ENCODE results near the gene RASAL2.
"Not testable (repeated sequence)": the region's sequence is repeated elsewhere in the genome, so short reads cannot be mapped to it uniquely, and the experiment has no call there.

Gene RASAL2

GRCh38 chr1:178072326-178072725 lies 21.6 kb upstream of the RASAL2 start:
- DNase-seq: no peak

GRCh38 chr1:178075333-178075732 lies 18.6 kb upstream of the RASAL2 start:
- no peak for DNase-seq

- no peak for DNase-seq
Measured at GRCh38 chr1:178076607-178077006, 17.3 kb upstream of the RASAL2 start.

- DNase-seq: no peak
Measured at GRCh38 chr1:178077917-178078316, 16.0 kb upstream of the RASAL2 start.

GRCh38 chr1:178086294-178086693 lies 7.6 kb upstream of the RASAL2 start:
- DNase-seq: no peak

GRCh38 chr1:178086766-178087165 lies 7.1 kb upstream of the RASAL2 start:
- no peak for DNase-seq

GRCh38 chr1:178088651-178089050 lies 5.3 kb upstream of the RASAL2 start:
- no peak for DNase-seq

- DNase-seq: not testable (repeated sequence)
Measured at GRCh38 chr1:178091454-178091853, 2.5 kb upstream of the RASAL2 start.

- no peak for DNase-seq
Measured at GRCh38 chr1:178091986-178092745, 1.7 kb upstream of the RASAL2 start.

- no peak for DNase-seq
Measured at GRCh38 chr1:178092878-178093493, 918 bp upstream of the RASAL2 start.

GRCh38 chr1:178093494-178093950 lies 382 bp upstream of the RASAL2 start:
- peak; percentile 81 for DNase-seq

GRCh38 chr1:178094739-178095645 lies 1.1 kb downstream of the RASAL2 start:
- DNase-seq: no peak

GRCh38 chr1:178096421-178096820 lies 2.5 kb downstream of the RASAL2 start:
- DNase-seq: no peak

GRCh38 chr1:178098262-178098661 lies 4.4 kb downstream of the RASAL2 start:
- DNase-seq: no peak

- no peak for DNase-seq
Measured at GRCh38 chr1:178101266-178101630, 7.3 kb downstream of the RASAL2 start.

GRCh38 chr1:178101654-178102053 lies 7.8 kb downstream of the RASAL2 start:
- no peak for DNase-seq

GRCh38 chr1:178102218-178102617 lies 8.3 kb downstream of the RASAL2 start:
- DNase-seq: no peak

GRCh38 chr1:178107823-178108222 lies 13.9 kb downstream of the RASAL2 start:
- DNase-seq: no peak

- no peak for DNase-seq
Measured at GRCh38 chr1:178109348-178110143, 15.6 kb downstream of the RASAL2 start.

GRCh38 chr1:178115260-178115659 lies 21.4 kb downstream of the RASAL2 start:
- no peak for DNase-seq

- DNase-seq: no peak
Measured at GRCh38 chr1:178118524-178118923, 24.6 kb downstream of the RASAL2 start.

GRCh38 chr1:178119628-178120027 lies 25.7 kb downstream of the RASAL2 start:
- no peak for DNase-seq

GRCh38 chr1:178120088-178120487 lies 26.2 kb downstream of the RASAL2 start:
- no peak for DNase-seq

Measured in NCI-H774 (cell line).